HCT116 (cell line): ENCODE measurements around the gene TNFAIP8L3.

ENCODE experiments used
- CBX3 ChIP-seq: IDR thresholded peaks from 2 replicates; pipeline ENCODE4 v1.6.1; 2012; ENCODE audit warnings: low read depth
- CEBPB ChIP-seq: IDR thresholded peaks from 2 replicates; pipeline ENCODE4 v1.6.1; 2012; ENCODE audit warnings: low read depth
- EZH2 ChIP-seq: fragments of 200-600 bp; sonication (generic); IDR thresholded peaks from 2 replicates; pipeline ENCODE4 v1.6.1; 2017; ENCODE audit warnings: antibody characterized with exemption, mixed run types
- POLR2A ChIP-seq: IDR thresholded peaks from 2 replicates; pipeline ENCODE4 v1.7.0; 2011; ENCODE audit warnings: borderline replicate concordance; ENCODE audit not compliant: insufficient read depth, insufficient read length; ENCODE audit errors: extremely low read depth
- POLR2AphosphoS5 ChIP-seq: IDR thresholded peaks from 2 replicates; pipeline ENCODE4 v1.6.1; 2011; ENCODE audit warnings: mild to moderate bottlenecking, low read depth, low read length, moderate library complexity
- TCF7L2 ChIP-seq: IDR thresholded peaks from 2 replicates; pipeline ENCODE4 v1.7.0; 2011; ENCODE audit warnings: borderline replicate concordance, inconsistent platforms; ENCODE audit not compliant: insufficient read depth, insufficient read length; ENCODE audit errors: extremely low read depth
- ZFX ChIP-seq: fragments of 450-650 bp; IDR thresholded peaks from 2 replicates; pipeline ENCODE4 v1.6.1; 2017
- TF ChIP-seq, protein P1 (sequence below), 3 experiments: fragments of 200-600 bp in 1 of 3; sonication (generic) in 1 of 3; IDR thresholded peaks in 2 of 3; conservative IDR thresholded peaks in 1 of 3; 2 replicates each; pipeline ENCODE4 v1.5.1; 2012 to 2017; ENCODE audit warnings: low read depth in 2 of 3, low read length in 2 of 3, antibody characterized with exemption in 1 of 3, borderline replicate concordance in 1 of 3, control low read depth in 1 of 3, mild to moderate bottlenecking in 1 of 3, mixed read lengths in 1 of 3, mixed run types in 1 of 3, moderate library complexity in 1 of 3; ENCODE audit not compliant: insufficient read depth in 1 of 3

DNA sequence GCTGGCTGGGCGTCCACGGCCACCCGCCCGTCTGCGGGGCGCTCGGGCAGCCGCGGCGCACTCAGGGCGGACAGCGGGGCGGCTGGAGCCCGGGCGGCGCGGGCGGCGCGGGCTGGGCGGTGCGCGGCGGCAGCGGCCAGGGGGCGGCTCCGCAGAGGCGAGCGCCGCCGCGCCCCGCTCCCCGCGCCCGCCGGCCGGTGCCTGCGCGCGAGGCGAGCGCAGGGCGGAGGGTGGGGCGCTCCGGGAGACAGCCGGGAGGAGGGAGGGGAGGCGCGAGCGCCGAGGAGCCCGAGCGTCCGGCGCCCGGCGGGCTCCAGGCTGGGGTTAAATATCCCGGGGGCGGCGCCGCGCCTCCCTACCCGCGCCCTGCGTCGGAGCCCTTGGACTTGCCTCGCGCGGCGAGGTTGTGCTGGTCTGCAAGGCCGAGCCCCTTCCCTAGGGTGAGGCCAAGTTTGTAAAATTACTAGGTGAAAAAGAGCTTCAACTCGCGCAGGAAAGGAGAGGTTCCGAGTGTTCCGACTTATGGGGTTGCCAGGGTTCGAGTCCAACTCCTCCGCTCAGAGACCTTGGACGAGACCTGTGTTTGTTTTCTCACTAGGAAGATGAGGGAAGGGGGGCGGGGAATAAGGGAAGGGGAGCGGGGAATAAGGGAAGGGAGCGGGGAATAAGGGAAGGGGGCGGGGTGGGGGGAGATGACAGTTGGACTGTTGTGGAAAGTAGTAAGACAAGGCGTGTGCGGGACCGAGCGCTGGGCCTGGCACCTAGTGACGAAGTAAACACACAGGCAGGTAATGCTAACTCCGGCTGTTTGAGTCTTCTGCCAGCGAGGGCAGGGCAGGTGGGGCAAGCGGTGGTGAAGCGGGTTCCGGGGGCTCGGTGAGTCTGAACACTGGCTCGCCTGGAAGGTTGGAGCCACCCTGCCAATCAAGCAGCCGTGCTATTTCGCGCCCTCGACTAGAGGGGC is at the start of gene TNFAIP8L3:
- TF ChIP-seq POLR2AphosphoS5 (no peak), EZH2 (no peak), POLR2A (no peak), ZFX (no peak), CEBPB (no peak), CBX3 (no peak), TCF7L2 (no peak)
- TF ChIP-seq, protein P1, sequence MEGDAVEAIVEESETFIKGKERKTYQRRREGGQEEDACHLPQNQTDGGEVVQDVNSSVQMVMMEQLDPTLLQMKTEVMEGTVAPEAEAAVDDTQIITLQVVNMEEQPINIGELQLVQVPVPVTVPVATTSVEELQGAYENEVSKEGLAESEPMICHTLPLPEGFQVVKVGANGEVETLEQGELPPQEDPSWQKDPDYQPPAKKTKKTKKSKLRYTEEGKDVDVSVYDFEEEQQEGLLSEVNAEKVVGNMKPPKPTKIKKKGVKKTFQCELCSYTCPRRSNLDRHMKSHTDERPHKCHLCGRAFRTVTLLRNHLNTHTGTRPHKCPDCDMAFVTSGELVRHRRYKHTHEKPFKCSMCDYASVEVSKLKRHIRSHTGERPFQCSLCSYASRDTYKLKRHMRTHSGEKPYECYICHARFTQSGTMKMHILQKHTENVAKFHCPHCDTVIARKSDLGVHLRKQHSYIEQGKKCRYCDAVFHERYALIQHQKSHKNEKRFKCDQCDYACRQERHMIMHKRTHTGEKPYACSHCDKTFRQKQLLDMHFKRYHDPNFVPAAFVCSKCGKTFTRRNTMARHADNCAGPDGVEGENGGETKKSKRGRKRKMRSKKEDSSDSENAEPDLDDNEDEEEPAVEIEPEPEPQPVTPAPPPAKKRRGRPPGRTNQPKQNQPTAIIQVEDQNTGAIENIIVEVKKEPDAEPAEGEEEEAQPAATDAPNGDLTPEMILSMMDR (IDR thresholded peaks at IDR 0.05 in 2 of 3, conservative IDR thresholded peaks at IDR 0.05 in 1 of 3; ENCODE audit: borderline replicate concordance in 1 of 3, insufficient read depth in 1 of 3, low read depth in 2 of 3, low read length in 2 of 3) = no peak
